DND-41 (cell line): ENCODE results near the gene GPR89B.
"Not testable (repeated sequence)": the region's sequence is repeated elsewhere in the genome, so short reads cannot be mapped to it uniquely, and the experiment has no call there.

Experiments used
- ATAC-seq: fragments of 200-7000 bp; cut with Tn5 transposase; 3 replicates; pipeline ENCODE4 v1.9.1; 2021; ENCODE audit warnings: low read depth; ENCODE audit not compliant: insufficient read depth
- DNase-seq: peaks from one replicate; pipeline ENCODE4 v3.0.0-alpha.2; 2020
- H2AFZ ChIP-seq: 2 replicates; pipeline ENCODE4 v1.6.0; 2012; ENCODE audit warnings: low read depth, low read length
- H3K27ac ChIP-seq: 2 replicates; pipeline ENCODE4 v1.5.1; 2012; ENCODE audit warnings: low read length, inconsistent platforms
- H3K27me3 ChIP-seq: fragments of 200-600 bp; sonication (generic); 2 replicates; pipeline ENCODE4 v1.6.0; 2012; ENCODE audit warnings: low read length, mild to moderate bottlenecking, inconsistent platforms; ENCODE audit not compliant: insufficient read depth, poor library complexity
- H3K36me3 ChIP-seq: 2 replicates; pipeline ENCODE4 v1.5.1; 2012; ENCODE audit warnings: low read length, inconsistent platforms; ENCODE audit not compliant: insufficient read depth
- H3K4me1 ChIP-seq: 2 replicates; pipeline ENCODE4 v1.5.1; 2012; ENCODE audit warnings: mild to moderate bottlenecking, low read length; ENCODE audit not compliant: insufficient read depth
- H3K4me2 ChIP-seq: 2 replicates; pipeline ENCODE4 v1.6.0; 2012; ENCODE audit warnings: mild to moderate bottlenecking, moderate library complexity, low read length, inconsistent platforms; ENCODE audit not compliant: insufficient read depth
- H3K4me3 ChIP-seq, 2 experiments: fragments of 200-600 bp in 1 of 2; shearing (Covaris generic) in 1 of 2; 2 replicates each; pipeline ENCODE4 v1.5.1; 2012 to 2016; ENCODE audit warnings: inconsistent platforms in 2 of 2, low read length in 2 of 2, mild to moderate bottlenecking in 2 of 2, low read depth in 1 of 2, moderate library complexity in 1 of 2
- H3K79me2 ChIP-seq: 2 replicates; pipeline ENCODE4 v1.6.0; 2012; ENCODE audit warnings: low read length, inconsistent platforms; ENCODE audit not compliant: insufficient read depth
- H3K9ac ChIP-seq: 2 replicates; pipeline ENCODE4 v1.6.0; 2012; ENCODE audit warnings: low read depth, mild to moderate bottlenecking, inconsistent platforms, low read length, moderate library complexity
- H3K9me3 ChIP-seq: 2 replicates; pipeline ENCODE4 v1.5.1; 2012; ENCODE audit warnings: low read length, moderate library complexity, mild to moderate bottlenecking, inconsistent platforms; ENCODE audit not compliant: insufficient read depth, severe bottlenecking
- H4K20me1 ChIP-seq: 2 replicates; pipeline ENCODE4 v1.6.0; 2012; ENCODE audit warnings: low read length; ENCODE audit not compliant: insufficient read depth

The GPR89B gene

DNA sequence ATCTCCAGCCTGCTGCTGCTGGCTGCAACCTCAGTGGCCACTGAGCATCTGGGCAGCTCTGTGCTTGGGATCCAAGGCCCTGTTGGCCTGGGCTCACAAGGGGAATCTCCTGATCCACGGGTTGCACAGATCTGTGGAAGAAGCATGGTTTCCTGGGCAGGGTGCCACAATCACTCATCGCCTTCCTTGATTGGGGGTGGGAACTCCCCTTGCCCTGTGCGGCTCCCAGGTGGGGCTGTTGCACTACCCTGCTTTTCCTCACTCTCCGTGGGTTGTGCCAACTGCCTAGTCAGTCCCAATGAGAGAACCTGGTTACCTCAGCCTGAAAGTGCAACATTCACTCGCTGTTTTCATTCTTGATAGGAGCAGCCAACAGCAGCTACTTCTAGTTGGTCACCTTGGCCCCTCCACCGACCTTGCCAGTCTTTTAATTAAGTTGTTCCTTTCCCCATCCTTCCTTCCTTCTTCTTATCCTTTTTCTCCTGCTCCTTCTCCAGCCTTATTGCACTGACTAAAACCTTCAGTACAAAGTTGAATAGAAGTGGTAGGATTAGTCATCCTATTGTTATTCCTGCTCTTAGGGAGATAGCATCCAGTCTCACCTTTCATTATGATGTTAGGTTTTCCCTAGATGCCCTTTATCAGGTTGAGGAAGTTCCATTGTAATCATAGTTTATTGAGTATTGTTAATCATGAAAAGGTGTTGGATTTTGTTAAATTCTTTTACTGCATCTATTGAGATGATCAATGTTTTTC is 50.9 kb downstream of the GPR89B start:
- H3K27ac ChIP-seq, H3K4me1 ChIP-seq, DNase-seq, H3K79me2 ChIP-seq, H3K4me2 ChIP-seq, ATAC-seq, H3K9ac ChIP-seq, H3K27me3 ChIP-seq, H3K9me3 ChIP-seq, H3K36me3 ChIP-seq, H2AFZ ChIP-seq, H4K20me1 ChIP-seq, H3K4me3 ChIP-seq: not testable (repeated sequence)

DNA sequence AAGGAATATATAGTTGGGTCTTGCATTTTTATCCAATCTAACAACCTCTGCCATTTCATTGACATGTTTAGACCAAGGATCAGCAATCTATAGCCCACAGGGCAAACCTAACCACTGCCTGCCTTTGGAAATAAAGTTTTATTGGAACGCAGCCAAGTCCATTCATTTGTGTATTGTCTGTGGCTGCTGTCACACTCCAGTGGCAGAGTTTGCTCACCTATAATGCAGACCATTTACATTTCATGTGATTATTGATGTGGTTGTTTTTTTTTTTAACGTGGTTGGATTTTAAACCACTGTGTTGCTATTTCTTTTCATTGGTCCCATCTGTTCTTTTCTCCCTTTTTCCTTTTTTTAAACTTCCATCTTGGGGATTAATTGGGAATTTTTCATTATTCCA is 57.2 kb downstream of the GPR89B start:
- H3K4me1 ChIP-seq, H3K27ac ChIP-seq, H3K9me3 ChIP-seq, H3K4me2 ChIP-seq, H3K36me3 ChIP-seq, H3K4me3 ChIP-seq, DNase-seq, H3K79me2 ChIP-seq, H2AFZ ChIP-seq, H4K20me1 ChIP-seq, H3K9ac ChIP-seq, H3K27me3 ChIP-seq: not testable (repeated sequence)
- peak; percentile 52; the same call in 2 of the 3 replicates for ATAC-seq

DNA sequence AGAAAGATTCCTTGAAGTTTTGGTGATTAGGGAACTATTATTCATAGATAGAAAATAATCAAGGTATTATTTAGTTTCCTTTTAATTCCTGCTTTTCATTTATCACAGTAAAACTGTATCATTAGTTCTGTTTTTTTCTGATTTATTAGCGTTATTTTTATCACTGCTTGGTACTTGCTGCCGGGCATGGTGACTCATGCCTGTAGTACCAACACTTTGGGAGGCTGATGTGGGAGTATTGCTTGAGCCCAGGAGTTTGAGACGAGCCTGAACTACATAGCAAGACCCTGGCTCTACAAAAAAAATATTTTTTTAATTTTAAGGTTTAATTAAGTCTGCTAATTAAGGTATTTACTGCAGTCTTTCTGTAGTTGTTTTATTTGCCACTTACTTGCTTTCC is 59.7 kb downstream of the GPR89B start:
- not testable (repeated sequence) for DNase-seq, H3K4me3 ChIP-seq, H3K4me1 ChIP-seq, H3K36me3 ChIP-seq, H3K9me3 ChIP-seq, H4K20me1 ChIP-seq, H3K27ac ChIP-seq, H3K27me3 ChIP-seq, H2AFZ ChIP-seq, H3K79me2 ChIP-seq, H3K4me2 ChIP-seq, ATAC-seq, H3K9ac ChIP-seq

DNA sequence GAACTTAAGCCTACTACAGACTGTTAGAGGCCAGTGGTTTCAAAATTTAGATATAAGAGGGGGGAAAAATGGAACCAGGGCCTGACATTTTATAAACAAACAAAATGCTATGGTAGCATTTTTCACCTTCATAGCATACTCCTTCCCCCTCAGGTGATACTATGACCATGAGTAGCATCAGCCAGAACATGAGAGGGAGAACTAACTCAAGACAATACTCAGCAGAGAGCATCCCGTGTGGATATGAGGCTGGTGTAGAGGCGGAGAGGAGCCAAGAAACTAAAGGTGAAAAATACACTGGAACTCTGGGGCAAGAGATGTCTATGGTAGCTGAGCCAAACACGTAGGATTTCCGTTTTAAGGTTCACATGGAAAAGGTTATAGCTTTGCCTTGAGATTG is 64.7 kb downstream of the GPR89B start:
- not testable (repeated sequence) for ATAC-seq, DNase-seq, H2AFZ ChIP-seq, H3K27me3 ChIP-seq, H4K20me1 ChIP-seq, H3K36me3 ChIP-seq, H3K27ac ChIP-seq, H3K79me2 ChIP-seq, H3K4me2 ChIP-seq, H3K4me1 ChIP-seq, H3K9me3 ChIP-seq, H3K4me3 ChIP-seq, H3K9ac ChIP-seq

DNA sequence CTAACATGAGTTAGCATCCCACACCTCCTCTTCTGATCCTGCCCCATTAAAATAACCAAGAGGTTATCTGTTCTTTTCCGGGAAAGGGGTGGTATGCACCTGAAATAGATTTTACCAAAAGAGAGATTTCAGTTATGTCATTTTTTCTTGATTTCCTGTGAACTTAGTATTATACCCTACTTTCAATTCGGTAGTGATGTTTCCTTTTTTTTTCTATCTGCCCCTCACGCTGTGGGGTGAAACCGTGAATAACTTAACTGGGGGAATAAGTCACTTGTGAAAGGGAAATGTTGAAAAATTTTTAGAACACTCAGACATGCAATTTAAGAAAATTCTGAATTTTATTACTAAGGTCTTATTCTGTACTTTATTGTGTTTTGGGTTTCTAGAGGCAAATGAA is 65.2 kb downstream of the GPR89B start:
- H3K4me3 ChIP-seq, ATAC-seq, H3K9ac ChIP-seq, DNase-seq, H3K9me3 ChIP-seq, H3K4me2 ChIP-seq, H2AFZ ChIP-seq, H3K36me3 ChIP-seq, H3K27me3 ChIP-seq, H3K79me2 ChIP-seq, H4K20me1 ChIP-seq, H3K27ac ChIP-seq, H3K4me1 ChIP-seq: not testable (repeated sequence)

DNA sequence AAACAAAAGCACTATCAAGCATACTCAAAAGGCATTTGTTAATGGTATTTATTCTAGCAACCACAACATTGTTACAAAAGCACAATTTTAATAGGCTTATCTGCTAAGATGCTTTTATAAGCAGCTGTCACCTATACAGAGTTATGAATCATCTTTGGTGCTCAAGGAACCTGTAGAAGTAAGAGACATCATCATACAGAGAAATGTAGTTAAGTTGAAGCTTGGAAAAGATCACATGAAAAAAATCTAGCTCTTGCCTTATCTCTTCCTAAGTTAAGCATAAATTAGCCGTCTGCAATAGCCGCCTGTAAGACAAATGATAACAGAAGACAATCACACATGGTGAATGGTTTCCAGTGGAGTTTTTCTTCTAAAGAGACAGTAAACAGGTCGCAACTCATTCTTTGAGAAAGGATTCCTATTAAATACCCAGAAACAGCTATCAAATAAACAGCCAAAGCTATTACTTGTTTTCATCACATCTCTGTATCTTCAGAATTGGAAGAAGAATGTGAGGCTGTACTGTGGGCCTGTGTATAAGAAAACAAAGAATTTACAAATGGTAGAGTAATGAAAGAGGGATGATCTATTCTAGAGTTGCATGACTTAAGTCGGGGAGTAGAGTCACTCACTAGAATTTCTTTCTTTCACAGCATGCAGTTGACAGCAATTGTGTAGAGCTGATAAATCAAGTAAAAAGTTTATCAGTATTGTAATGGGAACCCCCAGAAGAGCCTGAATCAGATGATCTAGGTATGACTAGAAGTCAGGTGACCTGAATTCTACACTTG is 65.8 kb downstream of the GPR89B start:
- DNase-seq, H3K4me2 ChIP-seq, ATAC-seq, H3K27ac ChIP-seq, H3K4me3 ChIP-seq, H3K79me2 ChIP-seq, H2AFZ ChIP-seq, H4K20me1 ChIP-seq, H3K36me3 ChIP-seq, H3K27me3 ChIP-seq, H3K4me1 ChIP-seq, H3K9ac ChIP-seq, H3K9me3 ChIP-seq: not testable (repeated sequence)

DNA sequence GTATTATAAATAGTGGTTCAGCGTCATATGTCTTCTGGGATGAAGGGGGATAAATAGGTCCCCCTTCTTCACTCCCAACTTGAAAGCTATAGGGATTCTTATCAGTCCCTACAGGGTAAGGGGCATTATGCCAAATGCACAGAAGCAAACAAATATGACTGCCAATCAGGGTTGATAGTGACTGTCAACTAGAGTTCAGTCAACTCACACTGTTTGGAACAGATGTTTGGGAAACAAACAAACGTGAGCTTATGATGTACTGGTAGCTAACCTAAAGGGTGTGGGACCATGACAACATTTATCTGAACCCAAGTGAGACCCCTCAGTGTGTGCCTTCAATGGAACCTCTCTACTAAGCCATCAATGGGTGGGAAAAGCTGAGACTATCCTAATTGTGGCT is 67.9 kb downstream of the GPR89B start:
- H2AFZ ChIP-seq, DNase-seq, H3K9ac ChIP-seq, H3K4me2 ChIP-seq, H3K4me1 ChIP-seq, H3K36me3 ChIP-seq, H3K9me3 ChIP-seq, H3K27ac ChIP-seq, H4K20me1 ChIP-seq, H3K79me2 ChIP-seq, ATAC-seq, H3K4me3 ChIP-seq, H3K27me3 ChIP-seq: not testable (repeated sequence)

DNA sequence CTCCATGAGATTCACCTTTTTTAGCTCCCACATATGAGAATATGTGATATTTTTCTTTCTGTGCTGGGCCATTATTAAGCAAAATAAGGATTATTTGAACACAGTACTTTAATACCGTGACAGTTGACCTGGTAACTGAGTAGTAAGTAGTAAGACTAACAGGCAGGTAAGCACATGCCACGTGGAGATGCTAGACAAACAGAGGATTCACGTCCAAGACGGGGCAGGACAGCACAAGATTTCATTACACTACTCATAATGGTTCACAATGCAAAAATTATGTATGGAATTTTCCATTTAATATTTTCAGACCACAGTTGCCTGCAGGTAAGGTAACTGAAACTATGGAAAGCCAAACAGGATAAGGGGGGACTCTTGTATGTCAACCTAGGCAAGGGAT is 79.5 kb downstream of the GPR89B start:
- not testable (repeated sequence) for H3K79me2 ChIP-seq, H3K27ac ChIP-seq, H3K4me1 ChIP-seq, H3K9ac ChIP-seq, H3K4me3 ChIP-seq, ATAC-seq, H4K20me1 ChIP-seq, H3K27me3 ChIP-seq, DNase-seq, H2AFZ ChIP-seq, H3K36me3 ChIP-seq, H3K4me2 ChIP-seq, H3K9me3 ChIP-seq
